NCI-H1930 (cell line): Measurements from ENCODE around the gene KIR2DL3.
"Not testable (repeated sequence)": the region's sequence is repeated elsewhere in the genome, so short reads cannot be mapped to it uniquely, and the experiment has no call there.

Experiments used
- DNase-seq, 2 experiments: peaks; one replicate each; lab custom pipeline; 2025; lab: John Stamatoyannopoulos, UW

KIR2DL3 gene

GRCh38 chr19:54738306-54738705, at the start of gene KIR2DL3:
Gene KIR2DL3 (plus strand): TSS chr19:54738513. CDS start chr19:54738546, 33 bp downstream.
- DNase-seq = not testable (repeated sequence)

- no peak for DNase-seq
These were observed 46.6 kb upstream of the KIR2DL3 start for GRCh38 chr19:54691582-54692297.

GRCh38 chr19:54692298-54692615, 46.1 kb upstream of the KIR2DL3 start:
- no peak for DNase-seq

- no peak for DNase-seq
These were observed 43.7 kb upstream of the KIR2DL3 start for GRCh38 chr19:54694648-54695047.

GRCh38 chr19:54696117-54696548, 42.2 kb upstream of the KIR2DL3 start:
- DNase-seq = no peak

GRCh38 chr19:54696766-54697165, 41.5 kb upstream of the KIR2DL3 start:
- DNase-seq = no peak

- not testable (repeated sequence) for DNase-seq
These were observed 40.6 kb upstream of the KIR2DL3 start for GRCh38 chr19:54697716-54698115.

- DNase-seq = no peak
These were observed 33.4 kb upstream of the KIR2DL3 start for GRCh38 chr19:54704928-54705327.

- no peak for DNase-seq
These were observed 30.4 kb upstream of the KIR2DL3 start for GRCh38 chr19:54707962-54708361.

- no peak for DNase-seq
These were observed 29.5 kb upstream of the KIR2DL3 start for GRCh38 chr19:54708781-54709180.

- no peak for DNase-seq
These were observed 28.9 kb upstream of the KIR2DL3 start for GRCh38 chr19:54709212-54709948.

GRCh38 chr19:54709956-54710355, 28.4 kb upstream of the KIR2DL3 start:
- DNase-seq = not testable (repeated sequence)

GRCh38 chr19:54724142-54724541, 14.2 kb upstream of the KIR2DL3 start, which contains the start of gene KIR3DL3:
Gene KIR3DL3 (plus strand): TSS chr19:54724442. CDS start chr19:54724497, 55 bp downstream.
- no peak for DNase-seq

GRCh38 chr19:54724644-54725043, 13.7 kb upstream of the KIR2DL3 start:
- DNase-seq = no peak

- DNase-seq = no peak
These were observed 13.0 kb upstream of the KIR2DL3 start for GRCh38 chr19:54725321-54725720.

GRCh38 chr19:54727562-54727961, 10.8 kb upstream of the KIR2DL3 start:
- DNase-seq = no peak

- no peak for DNase-seq
These were observed 10.1 kb upstream of the KIR2DL3 start for GRCh38 chr19:54728167-54728566.

- DNase-seq = no peak
These were observed 8.7 kb upstream of the KIR2DL3 start for GRCh38 chr19:54729416-54730188.

GRCh38 chr19:54731191-54731590, 7.1 kb upstream of the KIR2DL3 start:
- DNase-seq = no peak

- DNase-seq = no peak
These were observed 402 bp downstream of the KIR2DL3 start for GRCh38 chr19:54738715-54739114.

GRCh38 chr19:54739587-54740497, 1.5 kb downstream of the KIR2DL3 start:
- DNase-seq = no peak

GRCh38 chr19:54741950-54742349, 3.6 kb downstream of the KIR2DL3 start:
- not testable (repeated sequence) for DNase-seq
